ENCODE measurements around the gene SMIM36.

- 0 out of 2 replicates have a peak, but pooled peaks have one; percentile 50 for TF ChIP-seq SIN3A (IDR thresholded peaks at IDR 0.05; ENCODE audit: borderline replicate concordance, insufficient read depth, low read length)
- TF ChIP-seq POLR2AphosphoS5 (IDR thresholded peaks at IDR 0.05; ENCODE audit: low read depth, low read length): peak; percentile 52; the same call in 1 of the 2 replicates
- no peak for TF ChIP-seq TAF1 (IDR thresholded peaks at IDR 0.05; ENCODE audit: borderline replicate concordance, insufficient read depth, low read length)
- TF ChIP-seq REST (IDR thresholded peaks at IDR 0.05; ENCODE audit: insufficient read depth in 1 of 2, low read depth in 2 of 2, low read length in 2 of 2): no peak
Observed at GRCh38 chr17:55540414-55541091, 29.3 kb upstream of the SMIM36 start.
